ENCODE measurements around the gene ACP1.

- TF ChIP-seq, protein P1, sequence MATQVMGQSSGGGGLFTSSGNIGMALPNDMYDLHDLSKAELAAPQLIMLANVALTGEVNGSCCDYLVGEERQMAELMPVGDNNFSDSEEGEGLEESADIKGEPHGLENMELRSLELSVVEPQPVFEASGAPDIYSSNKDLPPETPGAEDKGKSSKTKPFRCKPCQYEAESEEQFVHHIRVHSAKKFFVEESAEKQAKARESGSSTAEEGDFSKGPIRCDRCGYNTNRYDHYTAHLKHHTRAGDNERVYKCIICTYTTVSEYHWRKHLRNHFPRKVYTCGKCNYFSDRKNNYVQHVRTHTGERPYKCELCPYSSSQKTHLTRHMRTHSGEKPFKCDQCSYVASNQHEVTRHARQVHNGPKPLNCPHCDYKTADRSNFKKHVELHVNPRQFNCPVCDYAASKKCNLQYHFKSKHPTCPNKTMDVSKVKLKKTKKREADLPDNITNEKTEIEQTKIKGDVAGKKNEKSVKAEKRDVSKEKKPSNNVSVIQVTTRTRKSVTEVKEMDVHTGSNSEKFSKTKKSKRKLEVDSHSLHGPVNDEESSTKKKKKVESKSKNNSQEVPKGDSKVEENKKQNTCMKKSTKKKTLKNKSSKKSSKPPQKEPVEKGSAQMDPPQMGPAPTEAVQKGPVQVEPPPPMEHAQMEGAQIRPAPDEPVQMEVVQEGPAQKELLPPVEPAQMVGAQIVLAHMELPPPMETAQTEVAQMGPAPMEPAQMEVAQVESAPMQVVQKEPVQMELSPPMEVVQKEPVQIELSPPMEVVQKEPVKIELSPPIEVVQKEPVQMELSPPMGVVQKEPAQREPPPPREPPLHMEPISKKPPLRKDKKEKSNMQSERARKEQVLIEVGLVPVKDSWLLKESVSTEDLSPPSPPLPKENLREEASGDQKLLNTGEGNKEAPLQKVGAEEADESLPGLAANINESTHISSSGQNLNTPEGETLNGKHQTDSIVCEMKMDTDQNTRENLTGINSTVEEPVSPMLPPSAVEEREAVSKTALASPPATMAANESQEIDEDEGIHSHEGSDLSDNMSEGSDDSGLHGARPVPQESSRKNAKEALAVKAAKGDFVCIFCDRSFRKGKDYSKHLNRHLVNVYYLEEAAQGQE (IDR thresholded peaks at IDR 0.05; ENCODE audit: insufficient read depth in 1 of 2, low read depth in 2 of 2, low read length in 1 of 2): no peak
- TF ChIP-seq CTCF (IDR thresholded peaks at IDR 0.05) (no peak), POLR2AphosphoS5 (IDR thresholded peaks at IDR 0.05; ENCODE audit: low read depth, low read length) (no peak), SIN3A (IDR thresholded peaks at IDR 0.05; ENCODE audit: borderline replicate concordance, insufficient read depth, low read depth, low read length) (no peak)
Observed at GRCh38 chr2:305366-305765, 40.6 kb downstream of the ACP1 start.

Measured in Panc1 (cell line).